HG02588 (cell line): ENCODE data around the gene MARCHF9.

ENCODE experiments used
- ATAC-seq: cut with Tn5 transposase; IDR thresholded peaks from one replicate; pipeline ENCODE4 v1.9.1; 2021; ENCODE audit warnings: mild to moderate bottlenecking, moderate library complexity; ENCODE audit not compliant: unreplicated experiment

MARCHF9 gene

DNA sequence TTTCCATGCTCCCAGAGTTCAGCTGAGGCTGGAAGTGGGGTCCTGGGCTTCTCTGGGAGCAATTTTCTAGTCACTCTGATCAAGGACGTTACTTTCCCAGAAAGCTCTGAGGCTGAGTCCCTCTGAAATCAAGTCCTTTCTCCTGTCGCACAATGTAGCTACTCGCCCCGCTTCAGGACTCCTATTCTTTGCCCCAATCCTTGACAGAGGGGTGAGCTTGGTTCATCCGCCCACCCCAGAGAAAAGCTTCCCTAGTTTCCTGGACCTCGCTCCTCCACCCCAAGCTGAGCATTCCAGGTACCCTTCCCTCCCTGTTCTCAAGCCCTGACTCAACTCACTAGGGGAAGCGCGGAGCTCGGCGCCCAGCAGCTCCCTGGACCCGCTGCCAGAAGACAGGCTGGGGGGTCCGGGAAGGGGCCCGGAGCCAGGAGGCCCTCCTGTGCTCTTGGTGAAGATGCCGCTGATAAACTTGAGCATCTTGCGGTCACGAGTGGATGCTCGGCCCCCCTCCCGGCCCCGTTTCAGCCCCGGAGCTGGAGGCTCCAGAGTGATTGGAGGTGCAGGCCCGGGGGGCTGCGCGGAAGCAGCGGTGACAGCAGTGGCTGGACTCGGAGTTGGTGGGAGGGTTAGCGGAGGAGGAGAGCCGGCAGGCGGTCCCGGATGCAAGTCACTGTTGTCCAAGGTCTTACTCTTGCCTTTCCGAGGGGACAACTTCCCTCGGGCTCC, 18.0 kb upstream of the MARCHF9 start:
- ATAC-seq = no peak

GRCh38 chr12:57737467-57738460, 17.1 kb upstream of the MARCHF9 start:
- no peak for ATAC-seq

GRCh38 chr12:57738661-57739237, 16.2 kb upstream of the MARCHF9 start, which contains the start of gene AGAP2:
AGAP2 (minus strand) TSS chr12:57738742; CDS start chr12:57738246, 496 bp downstream.
- ATAC-seq = no peak

GRCh38 chr12:57739387-57739786, 15.5 kb upstream of the MARCHF9 start:
- ATAC-seq = no peak

DNA sequence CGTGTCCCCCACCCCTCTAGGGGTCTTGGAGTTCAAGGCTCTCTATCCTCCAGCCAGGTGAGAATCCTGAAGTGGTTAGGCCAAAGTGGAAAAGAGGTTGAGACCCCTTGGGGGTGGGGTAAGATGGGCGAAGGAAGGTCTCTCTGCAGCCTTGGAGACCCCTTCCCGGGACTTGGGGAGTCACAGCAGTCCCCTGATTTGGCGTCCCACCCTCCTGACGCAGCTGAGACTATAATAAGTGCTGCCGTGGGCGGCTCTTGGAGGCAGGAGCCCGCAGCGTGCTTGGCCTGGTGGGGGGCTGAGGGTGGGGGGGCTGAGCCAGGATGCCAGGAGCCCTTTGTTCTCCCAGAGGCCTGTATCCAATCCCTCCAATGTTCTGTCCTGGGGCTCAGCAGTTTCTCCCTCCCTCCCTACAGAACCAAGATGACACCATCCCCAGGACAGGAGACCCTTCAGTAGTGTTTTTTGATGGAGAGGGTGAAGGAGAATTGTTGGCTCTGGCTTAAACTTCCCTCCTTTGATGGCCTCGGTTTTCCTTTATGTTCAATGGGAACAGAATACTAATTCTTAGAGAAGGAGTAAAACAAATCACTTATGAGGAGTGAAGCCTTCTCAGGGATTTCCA, 14.9 kb upstream of the MARCHF9 start:
- no peak for ATAC-seq

GRCh38 chr12:57740656-57741412, 14.1 kb upstream of the MARCHF9 start:
- peak; percentile 34 for ATAC-seq

DNA sequence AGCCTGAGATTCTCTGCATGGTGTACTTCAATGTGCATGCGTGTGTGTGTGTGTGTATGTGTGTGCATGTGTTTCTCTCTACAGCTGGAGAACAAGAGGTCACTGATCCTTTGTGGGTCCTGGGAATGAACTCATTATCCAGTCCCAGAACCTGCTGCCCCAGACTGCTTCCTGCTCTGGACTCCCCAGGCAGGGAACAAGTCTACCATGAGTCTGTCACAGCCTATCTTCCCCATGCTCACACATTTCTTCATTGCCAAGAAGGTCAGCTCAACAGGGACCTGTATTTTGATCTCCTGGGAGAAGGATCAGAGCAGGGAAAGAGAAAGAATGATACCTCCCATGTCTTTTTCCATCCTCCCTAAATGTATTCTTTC, 13.5 kb upstream of the MARCHF9 start:
- no peak for ATAC-seq

GRCh38 chr12:57741844-57742738, 12.8 kb upstream of the MARCHF9 start:
- ATAC-seq = peak; percentile 55

GRCh38 chr12:57743769-57744168, 11.1 kb upstream of the MARCHF9 start:
- ATAC-seq = no peak

DNA sequence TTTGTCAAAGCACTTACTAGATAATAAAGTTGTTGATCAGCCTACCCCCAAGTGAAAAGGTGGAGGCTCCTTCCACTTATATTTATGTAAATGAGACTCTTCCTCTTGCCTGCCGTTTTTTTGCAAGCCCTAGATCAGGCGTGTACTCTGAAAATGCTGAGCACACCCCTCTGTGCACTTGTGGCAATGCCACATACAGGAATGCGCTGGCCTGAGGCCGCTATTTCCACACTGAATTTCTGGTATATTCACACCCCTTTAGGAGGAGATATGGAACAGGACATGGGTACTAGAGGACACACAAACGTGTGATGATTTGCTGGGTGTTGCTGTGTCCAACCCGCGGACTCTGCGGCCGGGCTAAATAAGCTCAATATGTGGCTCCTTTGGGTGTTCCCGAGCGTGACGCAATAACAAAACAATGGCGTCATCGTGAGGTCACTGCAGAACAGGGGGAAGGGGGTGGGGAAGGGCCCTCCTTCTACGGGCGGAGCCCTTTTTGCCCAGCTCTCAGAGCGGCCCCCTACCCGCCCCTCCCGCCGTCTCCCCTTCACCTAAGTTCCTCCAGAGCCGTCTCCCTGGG, 10.6 kb upstream of the MARCHF9 start:
- ATAC-seq = peak; percentile 32

- peak; percentile 78 for ATAC-seq
Measured at GRCh38 chr12:57744777-57745484, 10.0 kb upstream of the MARCHF9 start, which contains the start of gene TSPAN31. TSPAN31 (plus strand) TSS chr12:57745039; CDS start chr12:57745155, 116 bp downstream.

DNA sequence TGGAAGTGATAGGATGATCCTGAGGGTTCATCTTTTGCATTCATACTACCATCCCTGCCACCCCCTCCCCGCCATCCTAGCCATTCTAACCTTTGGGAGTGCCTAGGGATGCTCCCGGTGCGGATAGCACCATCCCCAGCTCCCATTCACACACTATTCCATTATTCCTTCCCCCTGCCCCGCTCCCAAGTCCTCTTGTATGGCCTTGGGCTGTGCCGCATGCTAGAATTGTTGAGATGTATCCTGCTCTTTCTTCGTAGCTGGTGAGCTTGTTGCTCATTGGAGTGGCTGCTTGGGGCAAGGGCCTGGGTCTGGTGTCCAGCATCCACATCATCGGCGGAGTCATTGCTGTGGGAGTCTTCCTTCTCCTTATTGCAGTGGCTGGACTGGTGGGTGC, 9.4 kb upstream of the MARCHF9 start:
- ATAC-seq = no peak

GRCh38 chr12:57746025-57746424, 8.9 kb upstream of the MARCHF9 start:
- no peak for ATAC-seq

- ATAC-seq = no peak
Measured at GRCh38 chr12:57749061-57749460, 5.8 kb upstream of the MARCHF9 start.

DNA sequence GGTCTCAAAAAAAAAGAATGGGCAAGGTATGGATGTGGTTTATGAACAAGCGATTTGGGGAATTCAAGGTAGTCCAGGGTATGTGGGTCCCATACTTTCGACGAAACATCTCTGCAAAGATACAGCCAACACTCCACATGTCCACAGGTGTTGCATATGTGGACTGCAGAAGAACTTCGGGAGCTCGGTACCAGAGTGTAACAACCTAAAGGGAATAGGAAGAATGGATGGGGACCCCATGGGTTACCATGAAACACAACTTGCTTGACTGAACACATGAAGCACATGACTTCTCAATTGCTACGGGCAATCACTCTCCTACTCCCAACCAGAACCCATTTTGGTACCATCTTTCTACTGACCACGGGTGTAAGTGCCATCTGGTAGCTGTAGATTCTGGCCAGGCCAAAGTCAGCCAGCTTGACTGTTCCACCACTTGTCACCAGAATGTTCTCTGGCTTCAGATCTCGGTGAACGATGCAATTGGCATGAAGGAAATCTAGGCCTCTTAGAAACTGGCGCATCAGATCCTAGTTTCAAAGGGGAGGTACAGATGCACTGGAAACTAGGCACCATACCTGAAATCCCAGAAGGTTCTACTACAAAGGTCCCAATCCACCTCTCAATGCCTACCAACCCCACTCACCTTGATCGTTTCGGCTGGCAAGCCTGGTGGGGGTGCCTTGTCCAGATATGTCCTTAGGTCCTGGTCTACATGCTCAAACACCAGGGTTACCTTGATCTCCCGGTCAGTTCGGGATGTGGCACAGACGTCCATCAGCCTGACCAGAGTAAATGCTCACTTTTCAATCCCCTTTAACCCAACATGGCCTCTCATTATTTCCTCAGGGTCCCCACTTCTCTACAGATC, 4.1 kb upstream of the MARCHF9 start:
- ATAC-seq = no peak

GRCh38 chr12:57751432-57751787, 3.5 kb upstream of the MARCHF9 start:
- ATAC-seq = no peak
